ENCODE measurements around the gene MOV10L1. TPM values are rescaled to one million over a fixed set of nuclear protein-coding genes. Genes with fewer than 3 reads are reported as not detected.

Gene MOV10L1
- total and polyA plus RNA-seq, 2 donors (not counting 1 experiment from before 2014, with no cell fraction given) = 0.03 to 0.83 TPM

GRCh38 chr22:50148991-50149721 lies 59.4 kb downstream of the MOV10L1 start:
- H3K4me1 ChIP-seq (ENCODE audit: control insufficient read depth, extremely low read depth, insufficient read depth, low read length) = no peaks in the 10 kb centered on the region
- no peak for TF ChIP-seq EZH2 (IDR thresholded peaks at IDR 0.05; ENCODE audit: low read length, missing control alignments)
- TF ChIP-seq CTCF (conservative IDR thresholded peaks at IDR 0.05 in 1 of 2, IDR thresholded peaks at IDR 0.05 in 1 of 2; ENCODE audit: low read depth in 1 of 2, low read length in 2 of 2) = peak; percentile 21 to 64
- no peak overlapping the region for H2AFZ ChIP-seq (ENCODE audit: low read length)
- peak; percentile 28 to 44 for DNase-seq (ENCODE audit: low read depth in 2 of 2)
- H3K79me2 ChIP-seq (ENCODE audit: control insufficient read depth, insufficient read depth, low read length) = no peaks in the 10 kb centered on the region
- no peaks in the 10 kb centered on the region for H3K36me3 ChIP-seq (ENCODE audit: control insufficient read depth, insufficient read depth, low read length)
- H3K27me3 ChIP-seq (ENCODE audit: control insufficient read depth, insufficient read depth, low read length) = no peaks in the 10 kb centered on the region
- H3K27ac ChIP-seq (ENCODE audit: insufficient read depth, low read length) = no peak overlapping the region
- no peaks in the 10 kb centered on the region for H4K20me1 ChIP-seq (ENCODE audit: control insufficient read depth, extremely low read depth, insufficient read depth, low read length)
- H3K9me3 ChIP-seq (ENCODE audit: control insufficient read depth, insufficient read depth, low read depth, low read length) = no peaks in the 10 kb centered on the region
- no peak overlapping the region for H3K4me2 ChIP-seq (ENCODE audit: extremely low read depth, insufficient read depth, low read length)
- no peak overlapping the region for H3K4me3 ChIP-seq (replicated peaks in 1 of 4; ENCODE audit: control extremely low read depth in 1 of 4, insufficient read depth in 1 of 4, low read depth in 3 of 4, low read length in 4 of 4)
- H3K9ac ChIP-seq (ENCODE audit: insufficient read depth, low read length) = no peak overlapping the region

GRCh38 chr22:50150161-50151129 lies 60.6 kb downstream of the MOV10L1 start:
- no peaks in the 10 kb centered on the region for H3K27me3 ChIP-seq (ENCODE audit: control insufficient read depth, insufficient read depth, low read length)
- no peak for TF ChIP-seq EZH2 (IDR thresholded peaks at IDR 0.05; ENCODE audit: low read length, missing control alignments)
- no peak for TF ChIP-seq CTCF (conservative IDR thresholded peaks at IDR 0.05 in 1 of 2, IDR thresholded peaks at IDR 0.05 in 1 of 2; ENCODE audit: low read depth in 1 of 2, low read length in 2 of 2)
- H3K4me3 ChIP-seq (replicated peaks in 1 of 4; ENCODE audit: control extremely low read depth in 1 of 4, insufficient read depth in 1 of 4, low read depth in 3 of 4, low read length in 4 of 4) = no peak overlapping the region
- H3K4me2 ChIP-seq (ENCODE audit: extremely low read depth, insufficient read depth, low read length) = no peak overlapping the region
- peak in 1 of 2 donors; percentile 38 for DNase-seq (ENCODE audit: low read depth in 2 of 2)
- no peaks in the 10 kb centered on the region for H3K36me3 ChIP-seq (ENCODE audit: control insufficient read depth, insufficient read depth, low read length)
- no peak overlapping the region for H3K9ac ChIP-seq (ENCODE audit: insufficient read depth, low read length)
- H4K20me1 ChIP-seq (ENCODE audit: control insufficient read depth, extremely low read depth, insufficient read depth, low read length) = no peaks in the 10 kb centered on the region
- H3K27ac ChIP-seq (ENCODE audit: insufficient read depth, low read length) = no peak overlapping the region
- no peaks in the 10 kb centered on the region for H3K79me2 ChIP-seq (ENCODE audit: control insufficient read depth, insufficient read depth, low read length)
- H3K9me3 ChIP-seq (ENCODE audit: control insufficient read depth, insufficient read depth, low read depth, low read length) = no peaks in the 10 kb centered on the region
- no peaks in the 10 kb centered on the region for H3K4me1 ChIP-seq (ENCODE audit: control insufficient read depth, extremely low read depth, insufficient read depth, low read length)
- no peak overlapping the region for H2AFZ ChIP-seq (ENCODE audit: low read length)

Measured in fibroblast of lung (primary cell).